ENCODE results near the gene FCN1. TPM values are rescaled to one million over a fixed set of nuclear protein-coding genes. Genes with fewer than 3 reads are reported as not detected.

The FCN1 gene
- total and polyA plus RNA-seq, 9 of the 15 experiments (the other 6 are each of a cell fraction or from before 2014, with no cell fraction given), result not detected

- ATAC-seq, result no peak
- under 1% methylated on average over 12 of the region's 12 CpGs for WGBS (ENCODE audit: insufficient coverage, low coverage, missing lambda C conversion rate)
- no peak for DNase-seq (ENCODE audit: extremely low read depth in 1 of 4, low spot score in 3 of 4)
- Histone ChIP-seq H3K9me1 (ENCODE audit: control insufficient read depth, insufficient read depth, low read length) (no peaks in the 10 kb centered on the region), H3K79me2 (ENCODE audit: control insufficient read depth, insufficient read depth, low read length) (no peaks in the 10 kb centered on the region), H3K4me1 (replicated peaks in 1 of 2; ENCODE audit: control insufficient read depth in 2 of 2, insufficient read depth in 2 of 2, low read length in 2 of 2) (no peaks in the 10 kb centered on the region), H3K27ac (ENCODE audit: extremely low read depth, low read depth, low read length) (no peak overlapping the region), H3K4me3 (no peak overlapping the region), H3K9me3 (replicated peaks; ENCODE audit: control insufficient read depth, insufficient read depth, low read depth, low read length) (no peaks in the 10 kb centered on the region), H3K4me2 (ENCODE audit: insufficient read depth, low read length) (no peak overlapping the region), H2AFZ (ENCODE audit: low read depth, low read length) (no peak overlapping the region), H3K27me3 (ENCODE audit: control insufficient read depth in 2 of 2, insufficient read depth in 2 of 2, low read length in 2 of 2) (peaks cover 0 to 48% of the 10 kb centered on the region in 2 experiments; a peak in 4 of 5 replicates), H3K9ac (ENCODE audit: insufficient read depth in 1 of 2, low read depth in 2 of 2, low read length in 2 of 2) (no peak overlapping the region), H3K36me3 (ENCODE audit: control insufficient read depth, insufficient read depth, low read length) (no peaks in the 10 kb centered on the region), H4K20me1 (replicated peaks; ENCODE audit: control insufficient read depth, insufficient read depth, low read length) (peaks cover 4% of the 10 kb centered on the region; the same call in 1 of the 2 replicates)
- POLR2A ChIA-PET, result no interaction called here
- intact Hi-C loops (cut with micrococcal nuclease), result no loop called here
- no TSS peak for BruUV-seq (replicated peaks)
- no peak for FAIRE-seq
- in situ Hi-C loops (cut with MboI), result no loop called here
- CTCF ChIA-PET (ENCODE audit: low intra/inter-chr PET ratio), result no interaction called here
- TF ChIP-seq KDM2B (CRISPR knock-in tag; IDR thresholded peaks at IDR 0.05), result no peak
Observed at GRCh38 chr9:134966270-134966669, 48.6 kb upstream of the FCN1 start.

GRCh38 chr9:134965851-134966250 lies 48.1 kb upstream of the FCN1 start:
- no peak overlapping the region for H3K4me2 ChIP-seq (ENCODE audit: insufficient read depth, low read length)
- BruUV-seq (replicated peaks), result no TSS peak
- H3K4me3 ChIP-seq, result no peak overlapping the region
- intact Hi-C loops (cut with micrococcal nuclease) (no loop called here), in situ Hi-C loops (cut with MboI) (no loop called here)
- no peak overlapping the region for H3K27ac ChIP-seq (ENCODE audit: extremely low read depth, low read depth, low read length)
- ChIA-PET POLR2A (no interaction called here), CTCF (ENCODE audit: low intra/inter-chr PET ratio) (no interaction called here)
- DNase-seq (ENCODE audit: extremely low read depth in 1 of 4, low spot score in 3 of 4) (no peak), FAIRE-seq (no peak), ATAC-seq (no peak)
- no peaks in the 10 kb centered on the region for H3K4me1 ChIP-seq (replicated peaks in 1 of 2; ENCODE audit: control insufficient read depth in 2 of 2, insufficient read depth in 2 of 2, low read length in 2 of 2)
- H3K79me2 ChIP-seq (ENCODE audit: control insufficient read depth, insufficient read depth, low read length), result no peaks in the 10 kb centered on the region
- H3K36me3 ChIP-seq (ENCODE audit: control insufficient read depth, insufficient read depth, low read length), result no peaks in the 10 kb centered on the region
- no peaks in the 10 kb centered on the region for H3K9me3 ChIP-seq (replicated peaks; ENCODE audit: control insufficient read depth, insufficient read depth, low read depth, low read length)
- H3K9ac ChIP-seq (ENCODE audit: insufficient read depth in 1 of 2, low read depth in 2 of 2, low read length in 2 of 2), result no peak overlapping the region
- H4K20me1 ChIP-seq (replicated peaks; ENCODE audit: control insufficient read depth, insufficient read depth, low read length), result peaks cover 4% of the 10 kb centered on the region; the same call in 1 of the 2 replicates
- no peak overlapping the region for H2AFZ ChIP-seq (ENCODE audit: low read depth, low read length)
- H3K27me3 ChIP-seq (ENCODE audit: control insufficient read depth in 2 of 2, insufficient read depth in 2 of 2, low read length in 2 of 2), result peaks cover 0 to 53% of the 10 kb centered on the region in 2 experiments; a peak in 4 of 5 replicates
- WGBS (ENCODE audit: insufficient coverage, low coverage, missing lambda C conversion rate), result 0% methylated on average over 5 of the region's 6 CpGs
- no peak for TF ChIP-seq NFYB (IDR thresholded peaks at IDR 0.05; ENCODE audit: extremely low read depth, insufficient read length)
- TF ChIP-seq AFF1 (IDR thresholded peaks at IDR 0.05; ENCODE audit: low read depth in 1 of 2, partially characterized antibody in 2 of 2), result no peak
- TF ChIP-seq FOXM1 (IDR thresholded peaks at IDR 0.05; ENCODE audit: low read depth), result no peak
- TF ChIP-seq FOXM1 (CRISPR knock-in tag; IDR thresholded peaks at IDR 0.05; ENCODE audit: low read depth), result no peak
- no peak for TF ChIP-seq ESRRB (CRISPR knock-in tag; IDR thresholded peaks at IDR 0.05; ENCODE audit: borderline replicate concordance)
- TF ChIP-seq ETS2 (tag; IDR thresholded peaks at IDR 0.05; ENCODE audit: borderline replicate concordance, poor library complexity, severe bottlenecking), result no peak
- no peak for TF ChIP-seq U2AF1 (optimal IDR thresholded peaks at IDR 0.05; ENCODE audit: low read depth, low read length)
- TF ChIP-seq HNRNPUL1 (IDR thresholded peaks at IDR 0.05; ENCODE audit: low read length), result no peak
- no peak for TF ChIP-seq SIN3B (IDR thresholded peaks at IDR 0.05; ENCODE audit: low read depth)
- no peak for TF ChIP-seq NR2C2 (CRISPR knock-in tag; IDR thresholded peaks at IDR 0.05)
- TF ChIP-seq NR2C2 (tag; IDR thresholded peaks at IDR 0.05), result no peak
- no peak for TF ChIP-seq ZEB2 (IDR thresholded peaks at IDR 0.05)
- no peak for TF ChIP-seq STAT5B (CRISPR knock-in tag; IDR thresholded peaks at IDR 0.05)
- no peak for TF ChIP-seq SMARCA5 (IDR thresholded peaks at IDR 0.05)
- H3K9me1 ChIP-seq (ENCODE audit: control insufficient read depth, insufficient read depth, low read length), result no peaks in the 10 kb centered on the region
